Measurements from ENCODE around the gene EPHB4. TPM values are rescaled to one million over a fixed set of nuclear protein-coding genes. Genes with fewer than 3 reads are reported as not detected.

Gene EPHB4
- 22.1 TPM for total RNA-seq
- long read RNA-seq, full-length matches to known transcripts: 29 of 53 reads
- long read RNA-seq, partial matches to known transcripts: 21 of 53 reads
- long read RNA-seq, other reads (novel, unspliced or antisense): 3 of 53 reads

DNA sequence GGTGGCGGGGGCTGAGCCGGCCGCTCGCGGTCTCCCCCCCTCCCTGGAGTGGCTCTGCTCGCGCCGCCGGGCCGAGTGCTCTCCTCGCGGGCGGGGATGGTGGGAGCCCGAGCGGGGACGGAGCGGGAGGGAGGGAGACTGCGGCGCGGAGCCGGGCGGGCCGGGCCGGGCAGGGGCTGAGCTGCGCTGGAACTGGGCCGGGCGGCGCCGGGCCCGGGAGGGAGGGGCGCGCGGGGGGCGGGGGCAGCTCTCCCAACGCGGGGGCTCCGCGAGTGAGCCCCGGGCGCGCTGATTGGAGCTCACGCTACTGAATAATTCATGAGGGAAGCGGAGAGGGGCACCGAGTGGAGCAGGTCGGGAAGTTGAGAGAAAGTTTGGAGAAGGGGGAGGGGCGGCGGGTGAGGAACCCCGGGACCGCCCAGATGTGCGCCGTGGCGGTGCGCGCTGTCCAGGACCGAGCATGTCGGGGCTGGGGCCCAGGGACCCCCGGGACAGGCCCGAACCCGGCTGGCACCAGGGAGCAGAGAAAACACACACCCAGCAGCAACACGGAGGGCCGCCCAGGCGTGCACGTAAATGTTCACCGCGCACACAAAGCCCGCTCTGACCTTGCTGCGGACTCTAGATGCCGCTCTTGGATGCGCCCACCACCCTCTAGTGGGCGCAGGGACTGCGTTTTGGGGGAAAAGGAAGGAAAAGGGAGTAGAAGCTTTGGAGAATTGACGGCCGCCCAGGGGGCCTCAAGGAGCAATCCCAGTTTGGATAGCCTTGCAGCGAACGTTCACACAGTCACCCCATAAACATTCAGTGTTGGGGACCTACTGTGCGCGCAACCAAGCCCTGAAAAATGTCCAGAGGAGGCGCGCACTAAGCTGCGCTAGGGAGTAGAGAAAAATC is at the start of gene EPHB4:
Gene EPHB4, minus strand, starts transcription at position 194 of the 897 bp plus-strand sequence. CDS start 493 bp downstream, outside the sequence.
- ATAC-seq (ENCODE audit: poor library complexity): peak; percentile 90
- intact Hi-C loops (cut with DNase I): no loop called here
- DNase-seq: peak; percentile 88

DNA sequence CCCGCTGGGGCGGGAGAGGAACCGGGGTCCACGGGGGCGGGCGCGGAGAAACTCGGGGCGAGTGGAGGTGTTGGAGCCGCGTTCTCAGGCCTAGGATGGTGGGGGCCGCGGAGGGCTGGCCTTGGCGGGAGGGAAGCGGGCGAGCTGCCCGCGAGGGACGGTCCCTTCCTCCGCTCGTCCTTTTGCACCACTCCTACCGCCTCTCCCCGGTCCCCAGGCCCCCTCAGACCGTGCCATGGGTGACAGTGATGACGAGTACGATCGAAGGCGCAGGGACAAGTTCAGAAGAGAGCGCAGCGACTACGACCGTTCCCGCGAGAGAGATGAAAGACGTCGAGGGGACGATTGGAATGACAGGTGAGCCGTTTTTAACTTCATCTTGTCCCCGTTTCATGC is 48.0 kb upstream of the EPHB4 start:
- no peak for DNase-seq
- ATAC-seq (ENCODE audit: poor library complexity): peak; percentile 44
- intact Hi-C loops (cut with DNase I): no loop called here

DNA sequence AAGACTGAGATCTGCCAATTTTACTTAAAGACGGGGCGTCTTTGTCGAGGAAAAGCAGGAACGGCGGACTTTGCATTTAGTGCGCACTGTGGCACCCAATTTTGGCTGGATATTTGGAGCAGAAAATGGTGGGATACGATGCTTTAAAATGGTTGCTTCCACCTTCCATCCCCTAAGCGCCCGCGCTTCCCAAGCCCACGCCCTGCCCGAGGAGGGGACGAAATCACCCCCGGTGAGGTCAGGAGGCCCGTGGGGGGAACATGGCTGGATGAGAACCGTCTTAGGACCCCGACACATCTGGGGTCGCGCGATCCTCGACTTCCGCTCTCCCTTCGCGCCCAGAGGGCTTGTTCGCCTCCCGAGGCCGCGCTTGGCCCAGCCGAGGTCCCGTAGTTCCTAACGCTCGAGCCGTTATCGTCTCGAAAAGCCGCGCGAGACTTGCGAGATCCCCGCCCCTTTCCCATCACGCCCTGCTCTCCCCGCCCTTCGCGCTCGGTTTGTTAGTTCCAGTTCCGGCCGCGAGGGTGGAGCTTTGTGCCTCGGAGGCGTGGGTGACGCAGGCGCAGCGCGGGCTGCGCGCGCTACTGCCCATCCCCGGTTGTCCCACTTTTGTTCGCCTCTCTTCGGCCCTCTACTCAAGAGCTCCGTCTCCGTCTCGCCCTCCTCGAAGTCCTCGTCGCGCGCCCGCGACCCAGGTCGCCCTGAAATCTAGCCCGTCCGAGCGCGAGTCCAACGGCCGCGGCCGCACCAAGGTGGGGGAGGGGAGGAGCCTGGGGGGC is 47.4 kb upstream of the EPHB4 start, which contains the start of gene SRRT:
Gene SRRT, plus strand, starts transcription at position 527 of the 779 bp plus-strand sequence. CDS start 488 bp downstream, outside the sequence.
- peak; percentile 98 for ATAC-seq (ENCODE audit: poor library complexity)
- intact Hi-C loops (cut with DNase I): no loop called here
- peak; percentile 99 for DNase-seq

DNA sequence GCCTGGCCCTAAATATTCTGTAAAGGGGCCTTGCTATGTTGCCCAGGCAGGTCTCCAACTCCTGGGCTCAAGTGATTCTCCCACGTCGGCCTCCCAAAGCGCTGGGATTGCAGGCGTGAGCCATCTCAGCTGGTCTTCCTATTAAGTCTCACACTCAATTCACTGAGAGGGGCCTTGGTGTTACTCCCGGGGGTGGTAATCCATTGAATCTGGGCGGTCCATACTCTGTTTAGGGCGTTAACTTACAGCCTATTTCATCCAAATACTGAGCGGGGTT is 46.9 kb upstream of the EPHB4 start:
- DNase-seq (no peak), ATAC-seq (ENCODE audit: poor library complexity) (peak; percentile 1)
- intact Hi-C loops (cut with DNase I): no loop called here

DNA sequence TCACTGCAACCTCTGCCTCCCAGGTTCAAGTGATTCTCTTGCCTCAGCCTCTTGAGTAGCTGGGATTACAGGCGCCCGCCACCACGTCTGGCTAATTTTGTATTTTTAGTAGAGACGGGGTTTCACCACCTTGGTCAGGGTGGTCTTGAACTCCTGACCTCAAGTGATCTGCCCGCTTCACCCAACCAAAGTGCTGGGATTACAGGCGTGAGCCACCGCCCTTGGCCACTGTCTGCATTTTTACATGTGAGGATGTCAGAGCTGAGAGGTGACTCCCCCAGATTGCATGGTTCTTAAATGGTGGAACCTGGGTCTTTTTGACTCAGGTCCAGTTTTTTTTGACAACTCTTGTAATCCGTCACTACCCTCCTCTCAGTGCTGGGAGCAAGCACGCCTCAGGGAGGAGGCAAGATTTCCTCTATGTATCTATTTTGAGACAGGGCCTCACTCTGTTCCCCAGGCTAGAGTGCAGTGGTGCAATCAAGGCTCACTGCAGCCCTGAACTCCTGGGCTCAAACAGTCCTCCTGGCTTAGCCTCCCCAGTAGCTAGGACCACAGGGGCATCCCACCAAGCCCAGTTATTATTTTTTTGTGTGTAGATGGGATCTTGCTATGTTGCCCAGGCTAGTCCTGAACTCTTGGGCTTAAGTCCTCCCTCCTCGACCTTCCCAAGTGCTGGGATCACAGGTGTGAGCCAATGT is 46.4 kb upstream of the EPHB4 start:
- no peak for DNase-seq
- intact Hi-C loops (cut with DNase I): no loop called here

DNA sequence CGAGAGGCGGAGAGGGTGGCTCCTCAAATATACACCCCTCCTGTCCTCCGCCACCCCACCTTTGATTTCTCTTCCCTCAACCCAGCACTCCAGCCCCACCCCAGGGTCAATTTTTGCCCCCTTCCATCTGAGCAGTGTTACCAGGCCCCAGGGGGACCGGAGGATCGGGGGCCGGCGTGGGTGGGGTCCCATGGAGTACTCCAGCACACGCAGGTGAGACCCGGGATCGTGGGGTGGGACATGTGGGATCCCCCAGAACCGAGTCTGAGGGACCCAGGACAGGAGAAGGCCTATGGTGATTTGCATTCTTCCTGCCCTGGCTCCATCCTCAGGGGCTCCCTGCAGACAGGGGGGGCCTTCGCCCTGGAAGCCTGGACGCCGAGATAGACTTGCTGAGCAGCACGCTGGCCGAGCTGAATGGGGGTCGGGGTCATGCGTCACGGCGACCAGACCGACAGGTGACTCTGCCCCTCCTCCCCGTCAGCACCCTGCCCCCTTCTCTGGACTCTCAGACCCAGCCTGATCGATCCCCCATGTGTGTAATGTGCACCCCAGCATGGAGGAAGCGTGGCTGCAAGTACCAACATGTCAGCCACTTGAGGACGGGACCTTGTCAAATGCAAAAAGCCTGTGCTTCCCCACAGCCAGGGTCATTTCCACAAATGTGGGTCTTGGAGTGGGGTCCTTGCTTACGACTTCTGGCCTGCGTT is 40.6 kb upstream of the EPHB4 start:
- DNase-seq (no peak), ATAC-seq (ENCODE audit: poor library complexity) (peak; percentile 3)
- intact Hi-C loops (cut with DNase I): no loop called here

More for the DNA sequence above, 46.4 kb upstream of the EPHB4 start:
- ATAC-seq (ENCODE audit: poor library complexity): no peak

DNA sequence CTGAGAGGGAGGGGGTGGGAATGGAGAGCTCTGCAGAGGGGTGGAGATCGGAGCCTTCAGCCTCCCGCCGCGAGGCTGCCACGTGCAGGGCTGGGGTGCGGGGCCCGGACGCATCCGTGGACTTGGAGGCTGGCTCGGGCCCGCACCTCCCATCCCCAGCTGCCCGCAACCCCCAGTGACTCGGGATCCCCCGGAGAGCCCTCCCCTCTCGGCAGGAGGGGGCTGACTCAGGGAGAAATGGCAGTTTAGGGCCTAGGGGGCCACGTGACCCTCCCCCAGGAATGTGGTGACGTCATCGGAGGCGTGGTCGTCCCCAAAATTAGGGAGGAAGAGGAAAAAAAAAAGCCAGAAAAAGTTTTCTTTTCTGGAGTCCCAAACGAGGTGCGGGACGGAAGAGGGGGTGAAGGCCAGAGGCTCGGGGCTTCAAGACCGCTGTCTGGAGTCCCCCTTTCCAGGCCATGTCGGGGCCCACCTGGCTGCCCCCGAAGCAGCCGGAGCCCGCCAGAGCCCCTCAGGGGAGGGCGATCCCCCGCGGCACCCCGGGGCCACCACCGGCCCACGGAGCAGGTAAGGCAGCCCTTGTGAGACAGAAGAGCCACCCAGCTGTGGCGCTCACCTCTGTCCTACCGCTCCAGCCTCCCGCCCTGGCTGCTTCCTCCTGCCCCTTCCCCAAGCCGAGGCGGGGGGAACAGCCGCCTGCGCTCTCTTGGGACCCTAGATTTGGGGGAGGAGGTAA is 39.9 kb upstream of the EPHB4 start, which contains the start of gene TRIP6:
Gene TRIP6, plus strand, starts transcription at position 348 of the 736 bp plus-strand sequence. Its CDS starts 111 bp downstream, at position 459.
- DNase-seq (peak; percentile 92), ATAC-seq (ENCODE audit: poor library complexity) (peak; percentile 77)
- intact Hi-C loops (cut with DNase I): no loop called here

DNA sequence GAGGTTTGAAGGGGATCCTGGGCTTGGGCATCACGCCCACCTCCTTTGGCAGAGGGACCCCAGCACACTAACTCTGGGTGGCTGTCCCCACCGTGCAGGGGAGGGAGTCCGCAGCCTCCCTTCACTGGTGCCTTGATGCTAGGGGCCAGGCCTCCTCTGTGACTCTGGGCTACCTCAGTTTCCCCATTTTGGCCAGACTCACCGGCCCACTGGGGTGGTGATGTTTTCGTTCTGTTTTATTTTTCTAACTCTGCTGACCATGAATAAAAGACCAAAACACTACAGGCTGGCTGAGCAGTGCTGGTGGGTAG is 39.4 kb upstream of the EPHB4 start:
- DNase-seq (no peak), ATAC-seq (ENCODE audit: poor library complexity) (no peak)
- intact Hi-C loops (cut with DNase I): no loop called here

DNA sequence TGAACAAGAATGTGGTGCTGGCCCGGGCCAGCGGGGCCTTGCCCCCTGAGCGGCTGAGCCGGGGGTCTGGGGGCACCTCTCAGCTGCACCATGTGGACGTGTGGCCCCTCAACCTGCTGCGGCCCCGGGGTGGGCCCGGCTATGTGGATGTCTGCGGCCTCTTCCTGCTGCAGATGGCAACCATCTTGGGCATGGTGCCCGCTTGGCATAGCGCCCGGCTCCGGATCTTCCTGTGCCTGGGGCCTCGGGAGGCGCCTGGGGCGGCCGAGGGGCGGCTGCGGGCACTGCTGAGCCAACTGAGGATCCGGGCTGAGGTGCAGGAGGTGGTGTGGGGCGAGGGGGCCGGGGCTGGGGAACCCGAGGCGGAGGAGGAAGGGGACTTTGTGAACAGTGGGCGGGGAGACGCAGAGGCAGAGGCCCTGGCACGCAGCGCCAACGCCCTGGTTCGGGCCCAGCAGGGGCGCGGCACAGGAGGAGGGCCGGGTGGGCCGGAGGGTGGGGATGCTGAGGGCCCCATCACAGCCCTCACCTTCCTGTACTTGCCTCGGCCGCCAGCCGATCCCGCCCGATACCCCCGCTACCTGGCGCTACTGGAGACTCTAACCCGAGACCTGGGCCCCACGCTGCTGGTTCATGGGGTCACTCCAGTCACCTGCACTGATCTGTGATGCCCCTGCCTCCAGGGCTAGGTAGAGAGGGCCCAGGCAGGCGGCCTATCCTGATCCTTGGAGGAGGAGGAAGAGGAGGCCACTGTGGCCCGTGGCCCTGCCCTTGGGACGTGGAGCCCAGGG is 38.8 kb upstream of the EPHB4 start:
- intact Hi-C loops (cut with DNase I): no loop called here
- DNase-seq (peak; percentile 90), ATAC-seq (ENCODE audit: poor library complexity) (peak; percentile 53)

DNA sequence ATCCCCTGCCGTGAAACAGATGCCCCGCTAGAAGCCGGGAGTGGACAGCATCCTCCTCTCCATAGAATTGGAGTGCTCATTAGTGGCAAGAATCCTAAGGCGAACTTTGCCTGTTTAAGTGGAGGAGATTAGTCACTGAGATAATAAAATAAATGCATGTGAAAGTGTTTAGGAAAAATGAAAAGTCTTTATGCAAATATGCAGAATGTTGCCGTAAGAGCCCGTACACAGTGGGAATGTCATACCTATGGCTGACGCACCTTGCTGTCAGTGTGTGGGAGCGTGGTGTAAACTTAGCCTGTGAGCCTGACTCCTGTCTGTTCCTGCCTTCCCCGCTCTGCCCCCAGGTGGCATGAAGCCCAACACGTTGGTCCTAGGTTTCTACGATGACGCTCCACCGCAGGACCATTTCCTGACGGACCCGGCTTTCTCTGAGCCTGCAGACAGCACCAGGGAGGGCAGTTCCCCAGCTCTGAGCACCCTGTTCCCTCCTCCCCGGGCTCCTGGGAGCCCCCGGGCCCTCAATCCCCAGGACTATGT is 38.1 kb upstream of the EPHB4 start:
- ATAC-seq (ENCODE audit: poor library complexity) (no peak), DNase-seq (no peak)
- intact Hi-C loops (cut with DNase I): no loop called here

DNA sequence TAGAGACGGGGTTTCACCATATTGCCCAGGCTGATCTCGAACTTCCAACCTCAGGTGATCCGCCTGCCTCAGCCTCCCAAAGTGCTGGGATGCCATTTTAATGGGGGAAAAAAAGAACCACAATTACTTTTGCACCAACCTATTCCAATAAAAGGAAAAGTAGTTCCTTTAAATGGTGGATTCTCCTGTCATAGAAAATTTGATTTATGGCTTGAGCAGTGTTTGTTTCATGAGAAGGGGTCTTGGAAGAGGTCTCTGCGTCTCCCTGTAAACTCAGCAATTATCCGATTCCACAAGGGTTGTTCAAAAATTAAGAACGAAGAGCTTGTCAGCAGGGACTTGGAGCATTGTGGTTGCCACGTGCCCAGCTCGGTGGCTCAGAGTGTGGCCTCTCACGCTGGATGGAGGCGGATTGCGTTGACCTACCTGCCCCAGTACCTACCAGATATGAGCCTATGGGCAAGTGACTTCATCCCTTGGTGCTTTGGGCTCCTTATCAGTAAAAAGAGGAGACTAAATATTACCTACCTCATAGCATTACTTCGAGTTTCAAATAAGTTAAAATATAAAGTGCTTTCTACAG is 37.0 kb upstream of the EPHB4 start:
- ATAC-seq (ENCODE audit: poor library complexity): no peak
- intact Hi-C loops (cut with DNase I): no loop called here
- no peak for DNase-seq

DNA sequence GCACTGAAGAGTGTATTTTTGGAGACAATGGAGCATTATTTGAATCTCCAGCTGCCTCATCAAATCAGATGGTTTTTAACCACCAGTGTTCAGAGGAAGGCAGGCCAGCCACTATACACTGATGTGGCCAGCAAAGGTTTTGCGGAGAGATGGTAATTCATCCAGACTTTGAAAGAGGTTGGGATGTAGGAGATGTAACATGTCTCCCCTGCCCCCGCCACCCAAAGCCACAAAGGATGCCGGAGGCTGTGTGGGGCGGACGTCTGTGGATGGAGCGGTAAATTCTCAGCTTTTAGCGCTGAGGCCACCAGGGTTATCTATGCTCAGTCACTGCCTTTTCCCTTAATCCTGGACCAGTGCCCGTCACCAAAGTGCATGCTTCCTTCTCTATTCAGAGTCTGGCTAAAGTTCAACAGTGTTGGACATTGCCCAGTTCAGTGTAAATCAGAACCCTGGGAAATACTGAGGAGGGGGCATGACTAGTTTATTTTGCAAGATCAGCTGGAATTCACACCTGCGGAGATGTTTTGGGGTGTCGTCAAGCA is 36.2 kb upstream of the EPHB4 start:
- intact Hi-C loops (cut with DNase I): no loop called here
- no peak for ATAC-seq (ENCODE audit: poor library complexity)
- no peak for DNase-seq

DNA sequence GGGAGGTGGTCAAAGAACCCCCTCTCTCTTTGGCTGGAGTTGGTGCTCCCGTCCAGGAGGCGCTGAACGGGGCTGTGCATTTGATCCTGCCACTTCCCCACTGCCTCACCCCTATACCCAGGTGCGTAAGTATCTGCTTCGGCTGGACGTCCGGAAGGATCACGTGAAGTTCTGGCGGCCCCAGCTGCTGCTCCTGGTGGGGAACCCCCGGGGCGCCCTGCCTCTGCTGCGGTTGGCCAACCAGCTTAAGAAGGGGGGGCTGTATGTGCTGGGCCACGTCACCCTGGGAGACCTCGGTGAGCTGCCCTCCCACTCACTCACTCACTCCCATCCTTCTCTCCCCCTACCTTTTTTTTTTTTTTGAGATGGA is 34.3 kb upstream of the EPHB4 start:
- no peak for ATAC-seq (ENCODE audit: poor library complexity)
- intact Hi-C loops (cut with DNase I): no loop called here
- no peak for DNase-seq

DNA sequence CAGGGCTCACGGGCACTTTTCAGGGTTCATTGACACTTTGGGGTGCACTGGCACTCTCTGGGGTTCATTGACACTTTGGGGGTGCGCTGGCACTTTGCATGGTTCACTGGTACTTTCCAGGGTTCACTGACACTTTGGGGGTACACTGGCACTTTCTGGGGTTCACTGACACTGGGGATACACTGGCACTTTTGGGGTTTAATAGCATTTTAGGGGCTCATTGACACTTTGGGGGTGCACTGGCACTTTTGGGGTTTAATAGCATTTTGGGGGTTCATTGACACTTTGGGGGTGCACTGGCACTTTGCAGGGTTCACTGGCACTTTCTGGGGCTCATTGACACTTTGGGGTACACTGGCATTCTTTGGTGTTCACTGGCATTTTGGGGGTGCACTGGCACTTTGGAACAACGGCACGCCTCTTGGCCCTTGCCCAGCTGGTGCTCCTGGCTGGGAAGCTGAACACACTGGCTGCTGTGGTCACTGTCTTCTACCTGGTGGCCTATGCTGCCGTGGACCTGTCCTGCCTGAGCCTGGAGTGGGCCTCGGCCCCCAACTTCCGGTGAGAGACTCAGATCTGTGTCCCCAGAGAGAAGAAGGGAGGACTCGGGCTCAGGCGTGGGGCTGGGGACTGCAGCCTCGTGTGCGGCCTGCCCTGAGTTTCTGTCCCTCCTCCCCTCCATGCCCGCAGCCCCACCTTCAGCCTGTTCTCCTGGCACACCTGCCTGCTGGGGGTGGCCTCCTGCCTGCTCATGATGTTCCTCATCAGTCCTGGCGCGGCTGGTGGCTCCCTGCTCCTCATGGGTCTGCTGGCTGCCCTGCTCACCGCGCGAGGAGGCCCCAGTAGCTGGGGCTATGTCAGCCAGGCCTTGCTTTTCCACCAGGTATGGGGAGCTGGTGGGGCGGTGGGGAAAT is 33.6 kb upstream of the EPHB4 start:
- DNase-seq (no peak), ATAC-seq (ENCODE audit: poor library complexity) (no peak)
- intact Hi-C loops (cut with DNase I): no loop called here

DNA sequence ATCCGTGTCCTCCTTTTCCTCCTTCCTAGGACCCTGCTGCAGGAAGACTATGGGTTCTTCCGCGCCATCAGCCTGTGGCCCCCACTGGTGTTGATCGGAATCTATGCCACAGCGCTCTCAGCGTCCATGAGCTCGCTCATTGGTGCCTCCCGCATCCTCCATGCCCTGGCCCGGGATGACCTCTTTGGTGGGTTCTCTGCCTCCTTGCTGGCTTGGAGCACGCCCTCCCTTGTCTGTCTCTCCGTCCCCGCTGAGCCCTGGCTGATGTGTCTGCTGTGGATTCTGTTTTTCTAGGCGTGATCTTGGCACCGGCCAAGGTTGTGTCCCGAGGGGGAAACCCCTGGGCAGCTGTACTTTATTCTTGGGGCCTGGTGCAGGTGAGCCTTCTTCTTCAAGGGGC is 32.5 kb upstream of the EPHB4 start:
- intact Hi-C loops (cut with DNase I): no loop called here
- DNase-seq: no peak
- no peak for ATAC-seq (ENCODE audit: poor library complexity)
